K562 (cell line): ENCODE results near the gene CDAN1.

Experiments
- CHD4 ChIP-seq: fragments of 200-600 bp; sonication (generic); IDR thresholded peaks from 3 replicates; pipeline ENCODE4 v1.6.1; 2012; ENCODE audit warnings: low read depth, mild to moderate bottlenecking, mixed read lengths, low read length, inconsistent platforms; ENCODE audit not compliant: insufficient read depth, insufficient replicate concordance, poor library complexity, severe bottlenecking
- CTCF ChIP-seq, 3 experiments: IDR thresholded peaks in 2 of 3; conservative IDR thresholded peaks in 1 of 3; 2 replicates each; pipeline ENCODE4 v1.5.1; 2011 to 2012; ENCODE audit warnings: low read length in 3 of 3, mild to moderate bottlenecking in 3 of 3, control low read depth in 2 of 3, improper control_type of control experiment in 1 of 3, inconsistent platforms in 1 of 3, low read depth in 1 of 3, mixed read lengths in 1 of 3, moderate library complexity in 1 of 3; ENCODE audit not compliant: insufficient read depth in 2 of 3
- FOXK1 ChIP-seq: sonication (generic); formaldehyde crosslinking; IDR thresholded peaks from 2 replicates; pipeline ENCODE4 v1.8.0; 2022; ENCODE audit warnings: missing genetic modification reagents, mild to moderate bottlenecking, borderline replicate concordance
- NBN ChIP-seq: fragments of 450-650 bp; IDR thresholded peaks from 2 replicates; pipeline ENCODE4 v1.6.1; 2016; ENCODE audit warnings: low read depth, mild to moderate bottlenecking
- NFIC ChIP-seq: fragments of 450-650 bp; IDR thresholded peaks from 2 replicates; pipeline ENCODE4 v1.6.1; 2017; ENCODE audit warnings: mild to moderate bottlenecking, inconsistent platforms
- SMAD3 ChIP-seq: fragments of 450-650 bp; formaldehyde crosslinking; conservative IDR thresholded peaks from 2 replicates; pipeline ENCODE4 v1.4.0; 2020; ENCODE audit warnings: mild to moderate bottlenecking
- TFE3 ChIP-seq: fragments of 450-650 bp; formaldehyde crosslinking; IDR thresholded peaks from 2 replicates; pipeline ENCODE4 v1.4.0; 2020; ENCODE audit warnings: mild to moderate bottlenecking, mixed read lengths
- ZNF232 ChIP-seq: sonication (generic); formaldehyde crosslinking; IDR thresholded peaks from 2 replicates; pipeline ENCODE4 v1.8.0; 2022; ENCODE audit warnings: mild to moderate bottlenecking, missing genetic modification reagents
- ZNF764 ChIP-seq: fragments of 250-450 bp; sonication (Bioruptor Pico); IDR thresholded peaks from 2 replicates; pipeline ENCODE4 v1.4.0; 2020; ENCODE audit warnings: low read depth, mild to moderate bottlenecking, moderate library complexity

- no peak for TF ChIP-seq CTCF (IDR thresholded peaks at IDR 0.05 in 2 of 3, conservative IDR thresholded peaks at IDR 0.05 in 1 of 3; ENCODE audit: insufficient read depth in 2 of 3, low read depth in 1 of 3, low read length in 3 of 3)
- TF ChIP-seq ZNF232 (CRISPR knock-in tag), result no peak
- no peak for TF ChIP-seq CHD4
- TF ChIP-seq NFIC, result no peak
- TF ChIP-seq FOXK1 (CRISPR knock-in tag), result no peak
- no peak for TF ChIP-seq ZNF764 (CRISPR knock-in tag)
- no peak for TF ChIP-seq TFE3 (CRISPR knock-in tag)
- no peak for TF ChIP-seq NBN
- no peak for TF ChIP-seq SMAD3
These were observed 36.0 kb upstream of the CDAN1 start for GRCh38 chr15:42772901-42773300.
